Parathyroid adenoma (tissue), 2 donors: ENCODE data around the gene TXNDC2.

Source experiments
- H2AFZ ChIP-seq: fragments of 300-600 bp; sonication (generic); one replicate; pipeline ENCODE4 v1.7.0; 2017; ENCODE audit warnings: antibody characterized with exemption, mild to moderate bottlenecking
- H3K27ac ChIP-seq: fragments of 300-600 bp; sonication (generic); one replicate; pipeline ENCODE4 v1.7.0; 2017
- H3K27me3 ChIP-seq: fragments of 300-600 bp; sonication (generic); one replicate; pipeline ENCODE4 v1.7.0; 2017; ENCODE audit warnings: low read length; ENCODE audit not compliant: control insufficient read depth, insufficient read depth
- H3K36me3 ChIP-seq: fragments of 300-600 bp; sonication (generic); one replicate; pipeline ENCODE4 v1.7.0; 2017; ENCODE audit warnings: low read length; ENCODE audit not compliant: control insufficient read depth, insufficient read depth
- H3K4me1 ChIP-seq: fragments of 300-600 bp; sonication (generic); one replicate; pipeline ENCODE4 v1.7.0; 2017; ENCODE audit warnings: control low read depth
- H3K4me2 ChIP-seq: fragments of 300-600 bp; sonication (generic); one replicate; pipeline ENCODE4 v1.7.0; 2017; ENCODE audit warnings: low read length
- H3K4me3 ChIP-seq: fragments of 300-600 bp; sonication (generic); one replicate; pipeline ENCODE4 v1.7.0; 2017; ENCODE audit warnings: low read depth, low read length
- H3K79me2 ChIP-seq: fragments of 300-600 bp; sonication (generic); one replicate; pipeline ENCODE4 v1.7.0; 2017; ENCODE audit warnings: control low read depth
- H3K9ac ChIP-seq: fragments of 300-600 bp; sonication (generic); one replicate; pipeline ENCODE4 v1.7.0; 2017; ENCODE audit warnings: mild to moderate bottlenecking
- H3K9me3 ChIP-seq: fragments of 300-600 bp; sonication (generic); one replicate; pipeline ENCODE4 v1.7.0; 2017; ENCODE audit warnings: low read length; ENCODE audit not compliant: control insufficient read depth
- TF ChIP-seq, protein P1 (sequence below): fragments of 300-600 bp; sonication (generic); IDR thresholded peaks from one replicate; pipeline ENCODE4 v1.7.0; 2017; ENCODE audit warnings: antibody characterized with exemption, mild to moderate bottlenecking
- donor health status: primary hyperparathyroidism.

The TXNDC2 gene

GRCh38 chr18:9858642-9859041 is 27.1 kb upstream of the TXNDC2 start:
- TF ChIP-seq, protein P1, sequence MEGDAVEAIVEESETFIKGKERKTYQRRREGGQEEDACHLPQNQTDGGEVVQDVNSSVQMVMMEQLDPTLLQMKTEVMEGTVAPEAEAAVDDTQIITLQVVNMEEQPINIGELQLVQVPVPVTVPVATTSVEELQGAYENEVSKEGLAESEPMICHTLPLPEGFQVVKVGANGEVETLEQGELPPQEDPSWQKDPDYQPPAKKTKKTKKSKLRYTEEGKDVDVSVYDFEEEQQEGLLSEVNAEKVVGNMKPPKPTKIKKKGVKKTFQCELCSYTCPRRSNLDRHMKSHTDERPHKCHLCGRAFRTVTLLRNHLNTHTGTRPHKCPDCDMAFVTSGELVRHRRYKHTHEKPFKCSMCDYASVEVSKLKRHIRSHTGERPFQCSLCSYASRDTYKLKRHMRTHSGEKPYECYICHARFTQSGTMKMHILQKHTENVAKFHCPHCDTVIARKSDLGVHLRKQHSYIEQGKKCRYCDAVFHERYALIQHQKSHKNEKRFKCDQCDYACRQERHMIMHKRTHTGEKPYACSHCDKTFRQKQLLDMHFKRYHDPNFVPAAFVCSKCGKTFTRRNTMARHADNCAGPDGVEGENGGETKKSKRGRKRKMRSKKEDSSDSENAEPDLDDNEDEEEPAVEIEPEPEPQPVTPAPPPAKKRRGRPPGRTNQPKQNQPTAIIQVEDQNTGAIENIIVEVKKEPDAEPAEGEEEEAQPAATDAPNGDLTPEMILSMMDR = no peak
- no peaks in the 10 kb centered on the region for H3K9me3 ChIP-seq
- H3K4me2 ChIP-seq = no peak overlapping the region
- H3K36me3 ChIP-seq = no peaks in the 10 kb centered on the region
- H3K4me3 ChIP-seq = no peak overlapping the region
- H3K79me2 ChIP-seq = no peaks in the 10 kb centered on the region
- H3K9ac ChIP-seq = no peak overlapping the region
- H3K27me3 ChIP-seq = no peaks in the 10 kb centered on the region
- H2AFZ ChIP-seq = no peak overlapping the region
- no peak overlapping the region for H3K27ac ChIP-seq
- no peaks in the 10 kb centered on the region for H3K4me1 ChIP-seq

DNA sequence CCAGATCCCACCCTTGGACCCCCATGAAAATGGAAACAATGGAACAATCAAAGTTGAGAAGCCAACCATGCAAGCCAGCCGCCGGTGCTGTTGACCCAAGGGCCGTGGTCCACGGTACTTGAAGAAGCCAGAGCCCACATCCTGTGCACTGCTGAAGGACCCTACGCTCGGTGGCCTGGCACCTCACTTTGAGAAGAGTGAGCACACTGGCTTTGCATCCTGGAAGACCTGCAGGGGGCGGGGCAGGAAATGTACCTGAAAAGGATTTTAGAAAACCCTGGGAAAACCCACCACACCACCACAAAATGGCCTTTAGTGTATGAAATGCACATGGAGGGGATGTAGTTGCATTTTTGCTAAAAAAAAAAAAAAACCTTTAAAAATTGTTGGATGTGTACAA is 26.5 kb upstream of the TXNDC2 start:
- H3K36me3 ChIP-seq = no peaks in the 10 kb centered on the region
- no peak overlapping the region for H3K9ac ChIP-seq
- H3K4me2 ChIP-seq = no peak overlapping the region
- no peak overlapping the region for H3K4me3 ChIP-seq
- no peak overlapping the region for H3K27ac ChIP-seq
- no peaks in the 10 kb centered on the region for H3K9me3 ChIP-seq
- H2AFZ ChIP-seq = no peak overlapping the region
- H3K27me3 ChIP-seq = no peaks in the 10 kb centered on the region
- TF ChIP-seq, protein P1 = no peak
- no peaks in the 10 kb centered on the region for H3K4me1 ChIP-seq
- no peaks in the 10 kb centered on the region for H3K79me2 ChIP-seq

- no peaks in the 10 kb centered on the region for H3K79me2 ChIP-seq
- no peak overlapping the region for H3K4me3 ChIP-seq
- no peak overlapping the region for H3K27ac ChIP-seq
- no peaks in the 10 kb centered on the region for H3K4me1 ChIP-seq
- TF ChIP-seq, protein P1 = no peak
- no peaks in the 10 kb centered on the region for H3K9me3 ChIP-seq
- H3K27me3 ChIP-seq = no peaks in the 10 kb centered on the region
- H3K9ac ChIP-seq = no peak overlapping the region
- no peaks in the 10 kb centered on the region for H3K36me3 ChIP-seq
- H3K4me2 ChIP-seq = no peak overlapping the region
- H2AFZ ChIP-seq = no peak overlapping the region
Observed at GRCh38 chr18:9860682-9861081, 25.1 kb upstream of the TXNDC2 start.

DNA sequence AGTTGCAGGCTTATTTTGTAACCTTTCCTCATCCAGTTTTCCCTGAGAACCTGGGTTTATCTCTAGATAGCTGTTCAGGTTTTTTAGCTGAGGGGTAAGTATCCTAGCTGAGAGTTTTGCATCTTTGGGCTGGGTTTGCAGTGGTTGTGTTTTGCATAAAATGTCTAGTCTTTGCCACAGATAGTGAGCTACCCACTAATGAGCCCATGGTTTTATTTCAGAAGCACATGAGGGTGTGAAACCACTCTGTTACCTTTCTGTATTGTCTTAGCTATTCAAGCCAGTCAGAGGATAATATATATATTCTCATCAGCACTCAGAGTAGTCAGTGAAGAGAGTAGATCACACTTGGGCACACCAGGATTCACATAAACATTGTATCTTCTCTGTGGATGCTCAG is 24.6 kb upstream of the TXNDC2 start:
- Histone ChIP-seq H2AFZ (no peak overlapping the region), H3K27me3 (no peaks in the 10 kb centered on the region), H3K4me1 (no peaks in the 10 kb centered on the region), H3K9ac (no peak overlapping the region), H3K9me3 (no peaks in the 10 kb centered on the region), H3K4me2 (no peak overlapping the region), H3K36me3 (no peaks in the 10 kb centered on the region), H3K4me3 (no peak overlapping the region), H3K27ac (no peak overlapping the region), H3K79me2 (no peaks in the 10 kb centered on the region)
- TF ChIP-seq, protein P1 = no peak

- Histone ChIP-seq H3K79me2 (no peaks in the 10 kb centered on the region), H2AFZ (no peak overlapping the region), H3K27ac (no peak overlapping the region), H3K9me3 (no peaks in the 10 kb centered on the region), H3K27me3 (no peaks in the 10 kb centered on the region), H3K36me3 (no peaks in the 10 kb centered on the region), H3K4me1 (no peaks in the 10 kb centered on the region), H3K4me3 (no peak overlapping the region), H3K4me2 (no peak overlapping the region), H3K9ac (no peak overlapping the region)
- TF ChIP-seq, protein P1 = no peak
Observed at GRCh38 chr18:9861933-9862332, 23.8 kb upstream of the TXNDC2 start.
